ENCODE data around the gene TXLNB.
"Not testable (repeated sequence)": the region's sequence is repeated elsewhere in the genome, so short reads cannot be mapped to it uniquely, and the experiment has no call there.

Gene TXLNB

GRCh38 chr6:139231206-139231605 is 60.6 kb downstream of the TXLNB start:
- no peak for DNase-seq

- no peak for DNase-seq
These were observed 61.4 kb downstream of the TXLNB start for GRCh38 chr6:139230391-139230840.

- peak; percentile 11 for DNase-seq
These were observed 63.4 kb downstream of the TXLNB start for GRCh38 chr6:139228387-139228786.

GRCh38 chr6:139219746-139220145 is 72.1 kb downstream of the TXLNB start:
- no peak for DNase-seq

GRCh38 chr6:139219271-139219729 is 72.5 kb downstream of the TXLNB start:
- DNase-seq: peak; percentile 79

- not testable (repeated sequence) for DNase-seq
These were observed 79.3 kb downstream of the TXLNB start for GRCh38 chr6:139212460-139212859.

GRCh38 chr6:139210766-139211165 is 81.0 kb downstream of the TXLNB start:
- not testable (repeated sequence) for DNase-seq

- DNase-seq: no peak
These were observed 86.0 kb downstream of the TXLNB start for GRCh38 chr6:139205843-139206242.

- no peak for DNase-seq
These were observed 86.8 kb downstream of the TXLNB start for GRCh38 chr6:139204978-139205377.

- no peak for DNase-seq
These were observed 90.4 kb downstream of the TXLNB start for GRCh38 chr6:139201378-139201777.

GRCh38 chr6:139198529-139199288 is 93.1 kb downstream of the TXLNB start:
- no peak for DNase-seq

GRCh38 chr6:139194740-139195139 is 97.1 kb downstream of the TXLNB start:
- no peak for DNase-seq

Data from inflammatory macrophage treated with lipopolysaccharide for 4 hours (primary cell).